GM21717 (cell line): ENCODE measurements around the gene LILRA1.
A peak's percentile ranks its signal among the peaks of the same experiment; 100 is the strongest.
"Not testable (repeated sequence)": the region's sequence is repeated elsewhere in the genome, so short reads cannot be mapped to it uniquely, and the experiment has no call there.

Source experiments
- ATAC-seq: cut with Tn5 transposase; IDR thresholded peaks from one replicate; pipeline ENCODE4 v1.9.1; 2021; ENCODE audit warnings: mild to moderate bottlenecking, moderate library complexity; ENCODE audit not compliant: unreplicated experiment

Gene LILRA1

DNA sequence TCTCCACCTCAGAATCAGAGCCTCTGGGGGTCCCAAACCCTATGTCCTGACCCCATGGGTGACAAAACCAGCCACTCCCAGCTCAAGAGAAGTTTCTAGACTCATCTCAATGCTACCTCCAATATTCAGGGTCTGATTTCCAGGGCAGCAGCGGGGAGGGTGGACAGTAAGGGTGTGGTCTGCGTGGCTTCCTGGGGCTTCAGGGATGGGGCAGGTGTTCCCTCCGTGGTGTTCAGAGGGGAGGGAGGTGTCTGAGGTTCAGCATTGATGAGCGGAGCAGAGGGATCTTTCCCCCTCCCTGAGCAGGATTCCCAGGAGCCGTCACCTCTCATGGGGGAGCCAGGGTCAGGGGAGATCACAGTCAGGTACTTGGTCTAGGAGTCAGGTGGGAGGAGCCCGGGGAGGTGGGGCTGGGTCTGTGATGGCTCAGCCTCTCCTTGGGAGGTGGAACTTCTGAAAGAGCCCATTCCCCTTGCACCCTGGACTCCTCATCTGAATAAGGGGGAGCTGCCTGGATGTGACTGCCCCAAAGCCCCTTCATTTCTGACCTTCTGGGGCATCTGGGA is 16.9 kb upstream of the LILRA1 start:
- ATAC-seq: no peak

DNA sequence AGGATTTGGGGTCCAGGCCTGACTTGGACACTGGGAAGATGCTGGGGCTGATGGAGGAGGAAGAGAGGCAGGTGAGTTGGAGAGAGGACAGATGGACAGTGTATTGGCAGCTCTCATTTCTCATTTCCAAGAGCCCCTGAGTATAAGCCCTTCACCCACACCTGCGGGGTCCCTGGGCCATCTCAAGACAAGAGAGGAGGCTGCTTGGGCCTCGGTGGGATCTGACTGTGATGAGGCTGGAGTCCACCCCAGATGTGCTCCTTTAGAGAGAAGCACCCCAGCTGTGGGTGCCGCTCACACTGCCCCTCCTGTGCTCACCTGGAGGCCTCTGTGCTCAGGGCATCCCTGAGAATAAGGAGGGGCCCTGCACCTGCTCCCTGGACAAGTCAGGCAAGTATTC is 16.1 kb upstream of the LILRA1 start:
- no peak for ATAC-seq

DNA sequence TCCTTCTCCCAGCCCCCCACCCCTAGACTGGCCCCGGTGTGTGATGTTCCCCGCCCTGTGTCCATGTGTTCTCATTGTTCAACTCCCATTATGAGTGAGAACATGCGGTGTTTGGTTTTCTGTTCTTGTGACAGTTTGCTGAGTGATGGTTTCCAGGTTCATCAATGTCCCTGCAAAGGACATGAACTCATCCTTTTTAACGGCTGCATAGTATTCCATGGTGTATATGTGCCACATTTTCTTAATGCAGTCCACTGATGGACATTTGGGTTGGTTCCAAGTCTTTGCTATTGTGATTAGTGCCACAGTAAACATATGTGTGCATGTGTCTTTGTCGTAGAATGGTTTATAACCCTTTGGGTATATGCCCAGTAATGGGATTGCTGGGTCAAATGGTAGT is 15.2 kb upstream of the LILRA1 start:
- not testable (repeated sequence) for ATAC-seq

DNA sequence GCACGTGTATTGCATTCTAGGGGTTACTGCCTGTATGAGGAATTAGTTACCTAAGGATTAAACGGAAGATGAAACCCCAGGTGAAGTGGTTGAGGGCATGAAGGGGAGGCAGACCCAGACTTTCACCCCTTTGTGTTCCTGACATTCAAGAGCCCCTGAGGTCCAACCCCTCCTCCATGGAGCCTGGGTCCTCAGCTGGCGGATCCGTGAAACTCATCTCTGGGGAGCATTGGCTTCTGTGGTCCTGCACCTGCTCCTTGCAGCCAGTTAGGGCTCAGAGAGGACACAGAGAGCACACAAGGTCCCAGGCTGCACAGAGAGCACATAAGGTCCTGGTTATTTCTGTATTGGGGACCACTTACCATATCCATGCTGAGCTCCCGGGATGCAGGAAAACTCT is 7.0 kb upstream of the LILRA1 start:
- ATAC-seq: no peak

DNA sequence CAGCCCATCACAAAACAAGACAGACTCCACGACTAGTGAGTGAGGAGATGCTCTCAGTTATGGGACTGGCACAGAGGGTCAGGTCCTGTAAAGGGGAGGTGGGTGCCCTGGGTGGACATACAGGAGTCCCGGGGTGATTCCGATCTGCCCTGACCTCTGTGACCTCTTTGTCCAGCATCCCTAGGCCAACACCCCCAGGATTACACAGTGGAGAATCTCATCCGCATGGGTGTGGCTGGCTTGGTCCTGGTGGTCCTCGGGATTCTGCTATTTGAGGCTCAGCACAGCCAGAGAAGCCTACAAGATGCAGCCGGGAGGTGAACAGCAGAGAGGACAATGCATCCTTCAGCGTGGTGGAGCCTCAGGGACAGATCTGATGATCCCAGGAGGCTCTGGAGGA is 6.4 kb upstream of the LILRA1 start:
- no peak for ATAC-seq

DNA sequence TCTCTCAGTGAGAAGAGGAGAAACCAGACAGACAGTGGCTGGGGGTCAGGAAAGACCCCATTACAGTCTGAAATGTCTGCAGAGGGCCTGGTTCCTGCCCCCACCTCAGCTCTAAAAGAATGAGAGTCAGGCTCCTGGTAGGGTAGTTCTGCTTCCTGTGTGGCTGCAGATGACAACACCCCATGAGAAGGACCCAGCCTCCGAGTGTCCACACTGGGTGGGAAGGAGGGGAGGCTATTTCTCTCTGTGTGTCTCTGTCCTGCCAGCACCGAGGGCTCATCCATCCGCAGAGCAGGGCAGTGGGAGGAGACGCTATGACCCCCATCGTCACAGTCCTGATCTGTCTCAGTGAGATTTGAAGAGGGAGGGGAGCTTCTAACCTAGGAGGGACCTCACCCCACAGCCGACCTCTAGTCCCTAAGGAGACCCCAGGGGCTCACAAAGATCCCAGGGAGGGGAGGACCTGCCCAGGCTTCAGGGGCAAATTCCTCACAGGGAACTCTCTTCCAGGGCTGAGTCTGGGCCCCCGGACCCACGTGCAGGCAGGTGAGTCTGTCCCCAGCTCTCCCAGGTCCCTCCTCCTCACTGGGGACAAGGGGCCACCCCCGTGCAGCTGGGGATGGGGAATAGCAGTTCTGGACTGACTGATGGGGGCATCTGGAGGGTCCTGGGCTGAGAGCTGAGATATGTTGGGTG is 647 bp downstream of the LILRA1 start:
- ATAC-seq: not testable (repeated sequence)

DNA sequence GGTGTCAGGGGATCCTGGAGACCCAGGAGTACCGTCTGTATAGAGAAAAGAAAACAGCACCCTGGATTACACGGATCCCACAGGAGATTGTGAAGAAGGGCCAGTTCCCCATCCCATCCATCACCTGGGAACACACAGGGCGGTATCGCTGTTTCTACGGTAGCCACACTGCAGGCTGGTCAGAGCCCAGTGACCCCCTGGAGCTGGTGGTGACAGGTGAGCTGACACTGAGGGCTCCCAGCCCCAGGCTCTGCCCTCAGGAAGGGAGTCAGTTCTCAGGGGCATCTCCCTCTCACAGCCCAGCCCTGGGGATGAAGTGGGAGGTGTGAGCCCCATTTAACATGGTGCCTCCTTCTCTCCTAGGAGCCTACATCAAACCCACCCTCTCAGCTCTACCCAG is 1.3 kb downstream of the LILRA1 start:
- no peak for ATAC-seq

DNA sequence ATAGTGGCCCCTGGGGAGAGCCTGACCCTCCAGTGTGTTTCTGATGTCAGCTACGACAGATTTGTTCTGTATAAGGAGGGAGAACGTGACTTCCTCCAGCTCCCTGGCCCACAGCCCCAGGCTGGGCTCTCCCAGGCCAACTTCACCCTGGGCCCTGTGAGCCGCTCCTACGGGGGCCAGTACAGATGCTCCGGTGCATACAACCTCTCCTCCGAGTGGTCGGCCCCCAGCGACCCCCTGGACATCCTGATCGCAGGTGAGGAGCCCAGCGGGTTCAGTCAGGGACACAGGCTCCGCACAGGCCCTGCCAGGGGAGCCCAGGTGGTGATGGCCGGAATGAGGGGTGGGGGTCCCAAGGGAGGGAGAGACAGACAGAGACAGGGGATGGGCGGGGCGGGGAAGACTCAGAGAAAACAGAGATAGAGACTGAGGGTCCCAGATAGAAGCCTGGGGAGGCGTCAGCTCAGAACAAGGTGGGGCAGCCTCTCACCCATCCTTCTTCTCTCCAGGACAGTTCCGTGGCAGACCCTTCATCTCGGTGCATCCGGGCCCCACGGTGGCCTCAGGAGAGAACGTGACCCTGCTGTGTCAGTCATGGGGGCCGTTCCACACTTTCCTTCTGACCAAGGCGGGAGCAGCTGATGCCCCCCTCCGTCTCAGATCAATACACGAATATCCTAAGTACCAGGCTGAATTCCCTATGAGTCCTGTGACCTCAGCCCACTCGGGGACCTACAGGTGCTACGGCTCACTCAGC is 2.4 kb downstream of the LILRA1 start:
- ATAC-seq: not testable (repeated sequence)

DNA sequence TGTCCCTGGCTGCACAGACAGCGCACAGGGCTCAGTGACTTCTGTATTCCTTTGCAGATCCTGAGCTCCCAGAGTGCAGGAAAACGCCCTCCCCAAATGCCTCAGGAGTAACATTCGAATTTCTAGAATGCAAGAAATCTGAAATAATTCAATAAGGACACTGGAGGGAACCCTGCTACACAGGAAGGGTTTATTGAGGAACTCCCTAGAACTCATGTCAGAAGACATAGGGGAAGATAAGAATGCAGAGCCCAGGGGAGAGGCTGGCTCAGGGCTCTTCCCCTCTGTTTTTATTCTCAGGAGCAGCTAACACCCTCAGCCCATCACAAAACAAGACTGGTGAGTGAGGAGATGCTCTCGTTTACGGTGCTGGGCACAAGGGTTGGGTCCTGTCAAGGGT is 6.8 kb downstream of the LILRA1 start:
- no peak for ATAC-seq

DNA sequence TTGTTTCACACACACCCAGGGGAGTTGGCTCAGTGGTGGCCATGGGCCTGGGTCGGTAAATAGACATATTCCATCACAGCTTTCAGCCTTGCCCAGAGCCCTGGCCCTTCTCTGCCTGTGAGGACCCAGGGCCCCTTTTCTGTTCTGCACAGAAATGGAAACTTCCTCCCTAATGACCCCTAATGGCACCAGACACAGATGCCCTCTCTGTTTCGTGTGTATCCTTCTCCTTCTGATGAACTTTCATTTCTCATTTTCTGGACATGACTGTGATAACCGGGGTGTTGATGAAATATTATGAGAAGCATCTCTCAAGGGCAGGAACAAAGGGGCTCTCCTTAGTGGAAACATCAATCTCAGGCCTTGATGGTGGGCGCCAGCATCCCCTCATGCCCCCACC is 12.8 kb downstream of the LILRA1 start:
- ATAC-seq: no peak

DNA sequence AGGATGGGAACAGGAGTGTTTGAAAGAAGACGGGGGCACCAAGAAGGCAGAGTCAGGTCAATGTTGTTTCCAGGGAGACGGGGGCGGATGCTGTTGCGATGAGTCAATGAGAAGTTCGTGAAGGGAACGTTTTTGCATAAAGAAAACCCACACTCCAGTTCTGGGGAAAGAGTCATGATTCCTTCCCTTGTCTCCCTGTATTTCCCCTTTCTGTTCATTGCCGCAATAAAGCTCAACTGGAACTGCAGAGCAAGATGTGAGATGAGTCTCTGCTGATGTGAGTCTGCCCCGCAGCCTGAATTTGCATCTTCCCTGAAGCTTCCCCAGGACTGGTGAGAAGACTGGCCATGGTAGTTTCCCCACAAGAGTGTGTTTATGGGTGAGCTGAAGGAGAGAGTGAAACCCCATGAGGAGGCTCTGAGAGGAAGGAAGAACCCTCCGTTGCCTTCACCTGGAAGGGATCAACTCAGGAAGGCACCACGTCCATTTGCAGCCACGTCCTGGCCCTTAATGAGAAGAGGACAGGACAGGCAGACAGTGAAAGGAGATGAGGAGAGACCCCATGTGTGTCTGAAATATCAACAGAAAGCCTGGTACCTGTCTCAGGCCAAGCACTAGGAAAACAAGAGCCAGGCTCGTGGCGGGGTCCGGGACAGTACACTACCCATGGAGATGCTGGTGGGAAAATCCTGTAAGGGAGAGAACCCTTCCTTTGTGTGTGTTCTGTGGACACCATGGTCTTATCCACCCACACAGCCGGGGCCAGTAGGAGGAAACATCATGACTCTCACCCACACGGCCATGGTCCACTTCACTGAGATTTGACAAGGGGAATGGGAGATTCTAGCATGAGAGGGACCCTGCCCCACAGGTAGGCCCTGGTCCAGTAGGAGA is 13.7 kb downstream of the LILRA1 start:
- no peak for ATAC-seq

DNA sequence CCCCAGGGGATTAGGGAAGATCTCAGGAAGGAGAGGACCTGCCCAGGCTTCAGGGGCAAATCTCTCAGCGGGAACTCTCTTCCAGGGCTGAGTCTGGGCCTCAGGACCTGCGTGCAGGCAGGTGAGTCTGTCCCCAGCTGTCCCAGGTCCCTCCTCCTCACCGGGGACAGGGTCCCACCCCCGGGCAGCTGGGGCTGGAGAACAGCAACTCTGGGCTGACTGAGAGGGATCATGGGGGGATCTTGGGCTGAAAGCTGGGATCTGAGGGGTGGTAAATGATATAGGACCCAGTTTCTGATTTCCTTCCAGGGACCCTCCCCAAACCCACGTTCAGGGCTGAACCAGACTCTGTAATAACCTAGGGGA is 14.3 kb downstream of the LILRA1 start:
- no peak for ATAC-seq

DNA sequence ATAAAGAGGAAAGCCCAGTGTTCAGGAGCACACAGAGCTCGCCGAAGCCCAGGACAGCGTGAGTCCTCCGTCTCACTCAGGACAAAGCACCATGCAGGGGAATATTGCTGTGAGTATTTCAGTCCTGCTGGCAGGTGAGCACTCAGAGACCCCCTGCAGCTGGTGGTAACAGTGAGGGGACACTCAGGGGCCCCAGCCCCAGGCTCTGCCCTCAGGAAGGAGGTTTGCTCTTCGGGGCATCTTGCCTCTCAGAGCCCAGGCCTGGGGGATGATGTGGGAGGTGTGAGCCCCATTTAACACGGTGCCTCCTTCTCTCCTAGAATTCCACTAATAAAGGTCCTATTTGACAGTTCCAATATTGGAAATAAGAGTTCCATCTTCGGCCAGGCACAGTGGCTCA is 14.8 kb downstream of the LILRA1 start:
- ATAC-seq: no peak

DNA sequence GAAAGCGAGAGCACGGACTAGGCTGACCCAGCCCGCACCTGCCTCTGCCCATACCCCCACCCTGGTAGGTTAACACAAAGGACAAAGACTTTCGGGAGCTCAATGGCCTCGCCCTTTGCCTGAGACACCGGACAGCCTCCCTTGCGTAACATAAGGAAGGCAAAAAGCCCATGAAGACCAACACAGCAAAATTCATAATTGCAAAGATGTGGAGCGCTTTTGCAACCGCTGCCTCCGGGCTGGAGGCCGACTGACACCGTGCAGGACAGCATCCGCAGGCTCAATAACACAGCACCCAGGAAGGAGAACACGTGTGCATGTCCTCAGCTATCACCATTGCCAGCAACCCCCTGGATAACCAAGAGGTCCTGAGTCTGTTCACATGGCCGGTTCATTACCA is 15.4 kb downstream of the LILRA1 start:
- ATAC-seq: no peak

DNA sequence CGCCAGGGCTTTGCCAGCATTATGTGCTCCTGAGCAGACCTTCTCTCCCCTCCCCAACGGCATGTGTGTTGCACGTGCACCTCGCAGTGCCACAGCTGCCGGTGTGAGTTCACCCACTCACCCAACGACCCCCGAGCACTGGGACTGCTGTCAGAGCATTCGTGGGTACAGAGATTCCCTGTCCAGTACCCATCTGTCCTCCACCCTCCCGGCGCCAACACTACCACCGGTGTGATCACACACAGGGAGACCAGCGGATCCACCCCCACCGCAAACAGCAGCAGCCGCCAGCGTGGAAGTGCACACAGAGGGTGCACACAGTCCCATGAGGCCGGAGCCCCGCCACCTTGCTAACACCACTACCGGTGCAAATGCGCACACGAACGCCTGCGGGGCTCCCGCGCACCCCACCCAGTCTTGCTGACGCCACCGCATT is 15.9 kb downstream of the LILRA1 start:
- no peak for ATAC-seq

DNA sequence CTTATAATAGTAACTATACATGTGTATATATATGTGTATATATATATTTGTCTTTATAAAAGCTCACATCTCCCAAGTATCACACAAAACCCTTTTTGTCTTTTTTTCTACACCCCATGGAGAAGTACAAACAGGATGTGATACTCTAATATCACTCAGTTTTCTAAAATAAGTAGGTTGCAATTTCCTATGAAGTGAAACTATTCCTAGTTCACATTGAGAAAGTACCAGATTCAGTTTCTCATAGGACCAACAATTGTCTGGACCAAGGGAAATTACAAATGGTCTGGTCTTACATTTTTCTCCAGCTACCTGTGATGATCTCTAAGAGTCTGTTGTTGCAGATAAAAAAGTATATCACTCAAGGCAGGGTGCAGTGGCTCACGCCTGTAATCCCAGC is 19.0 kb downstream of the LILRA1 start:
- ATAC-seq: no peak

DNA sequence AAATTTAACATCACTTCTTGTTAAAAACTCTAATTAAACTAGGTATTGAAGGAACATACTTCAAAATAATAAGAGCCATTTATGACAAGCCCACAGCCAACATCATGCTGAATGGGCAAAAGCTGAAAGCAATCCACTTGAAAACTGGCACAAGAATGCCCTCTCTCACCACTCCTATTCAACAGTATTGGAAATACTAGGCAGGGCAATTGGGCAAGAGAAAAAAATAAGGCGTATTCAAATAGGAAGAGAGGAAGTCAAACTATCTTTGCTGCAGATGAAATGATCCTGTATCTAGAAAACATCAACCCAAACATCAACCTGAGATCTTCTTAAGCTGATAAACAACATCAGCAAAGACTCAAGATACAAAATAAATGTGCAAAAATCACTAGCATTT is 21.3 kb downstream of the LILRA1 start:
- ATAC-seq: no peak

DNA sequence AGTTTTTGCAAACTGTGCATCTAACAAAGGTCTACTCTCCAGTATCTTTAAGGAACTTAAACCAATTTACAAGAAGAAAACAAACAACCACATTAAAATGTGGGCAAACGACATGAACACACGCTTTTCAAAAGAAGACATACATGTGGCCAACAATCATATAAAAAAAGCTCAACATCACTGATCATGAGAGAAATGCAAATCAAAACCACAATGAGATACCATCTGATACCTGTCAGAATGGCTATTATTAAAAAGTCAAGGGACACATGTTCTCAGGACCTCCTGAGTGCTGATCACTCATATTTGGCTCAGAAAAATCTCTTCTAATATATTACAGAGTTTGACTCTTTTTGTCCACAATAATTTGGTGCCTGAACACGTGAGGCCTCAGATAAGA is 22.6 kb downstream of the LILRA1 start:
- ATAC-seq: peak; percentile 4

DNA sequence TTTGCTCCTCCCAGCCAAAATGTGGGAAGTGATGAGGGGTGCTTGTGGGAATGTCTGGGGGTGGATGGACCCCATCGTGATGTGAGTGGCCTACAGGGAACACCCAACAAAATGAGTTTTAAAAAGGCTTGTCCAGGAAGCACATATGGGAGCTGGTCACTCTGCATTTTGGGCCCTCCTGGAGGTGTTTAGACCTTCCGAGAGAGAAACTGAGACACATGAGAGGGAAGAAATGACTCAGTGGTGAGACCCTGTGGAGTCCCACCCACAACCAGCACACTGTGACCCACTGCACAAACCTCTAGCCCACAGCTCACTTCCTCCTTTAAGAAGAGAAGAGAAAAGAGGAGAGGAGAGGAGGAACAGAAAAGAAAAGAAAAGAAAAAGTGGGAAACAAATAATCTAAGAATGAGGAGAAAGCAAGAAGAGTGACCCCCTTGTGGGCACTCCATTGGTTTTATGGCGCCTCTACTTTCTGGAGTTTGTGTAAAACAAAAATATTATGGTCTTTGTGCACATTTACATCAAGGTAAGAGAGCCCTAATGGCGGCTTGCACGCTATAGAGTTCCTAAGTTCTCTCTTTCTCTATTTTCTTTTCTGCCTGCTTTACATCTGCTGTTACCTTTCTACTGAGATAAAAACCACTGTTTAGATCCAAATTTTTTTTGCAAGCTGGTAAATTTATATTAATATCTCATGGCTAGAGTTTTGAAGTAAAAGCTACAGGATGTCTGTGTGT is 23.6 kb downstream of the LILRA1 start:
- peak; percentile 77 for ATAC-seq

DNA sequence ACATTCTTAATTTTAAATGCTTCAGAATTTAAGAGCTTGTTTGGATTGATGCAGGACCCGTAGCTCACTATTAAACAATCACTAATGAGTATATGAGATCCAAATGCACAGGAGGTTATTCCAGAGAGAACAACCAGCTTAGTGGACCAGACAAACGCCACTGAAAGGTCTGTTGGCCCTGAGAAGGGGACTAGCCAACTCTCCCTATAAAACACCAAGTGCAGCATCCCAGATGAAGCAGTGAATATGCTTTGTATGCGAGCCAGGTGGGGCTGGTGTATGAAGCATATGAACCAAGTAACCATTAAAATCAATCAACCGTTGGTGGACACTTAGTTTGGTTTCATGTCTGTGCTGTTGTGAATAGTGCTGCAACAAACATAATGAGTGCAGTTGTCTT is 27.0 kb downstream of the LILRA1 start:
- no peak for ATAC-seq

DNA sequence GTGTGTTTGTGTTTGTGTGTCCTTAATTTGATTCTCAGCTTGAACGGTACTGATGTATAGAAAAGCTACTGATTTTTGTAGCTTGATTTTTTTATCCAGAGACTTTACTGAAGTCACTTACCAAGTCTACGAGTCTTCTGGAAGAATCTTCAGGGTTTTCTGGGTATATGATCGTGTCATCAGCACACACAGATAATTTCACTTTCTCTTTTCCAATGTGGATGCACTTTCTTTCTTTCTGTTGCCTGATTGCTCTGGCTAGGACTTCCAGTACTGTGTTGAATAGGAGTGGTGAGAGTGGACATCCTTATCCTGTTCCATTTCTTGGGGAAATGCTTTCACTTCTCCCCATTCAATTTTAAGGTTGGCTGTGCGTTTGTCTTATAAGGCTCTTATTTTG is 29.0 kb downstream of the LILRA1 start:
- no peak for ATAC-seq
